ENCODE results near the gene AGPS.

AGPS gene

GRCh38 chr2:177553176-177553884 lies 160.8 kb downstream of the AGPS start:
- TF ChIP-seq CTCF (IDR thresholded peaks at IDR 0.05; ENCODE audit: low read depth, low read length): no peak
- DNase-seq (ENCODE audit: low read depth in 2 of 2): peak; percentile 25 to 45
- H3K4me3 ChIP-seq (replicated peaks in 1 of 2; ENCODE audit: low read depth in 2 of 2, low read length in 2 of 2): peak overlapping the region; percentile 68 to 84

- peak in 1 of 2 donors; percentile 10 for DNase-seq (ENCODE audit: low read depth in 2 of 2)
- TF ChIP-seq CTCF (IDR thresholded peaks at IDR 0.05; ENCODE audit: low read depth, low read length): no peak
These were observed 161.8 kb downstream of the AGPS start for GRCh38 chr2:177554365-177554764.

GRCh38 chr2:177556153-177556552 lies 163.6 kb downstream of the AGPS start:
- DNase-seq (ENCODE audit: low read depth in 2 of 2): no peak
- no peak overlapping the region for H3K4me3 ChIP-seq (replicated peaks in 1 of 2; ENCODE audit: low read depth in 2 of 2, low read length in 2 of 2)
- TF ChIP-seq CTCF (IDR thresholded peaks at IDR 0.05; ENCODE audit: low read depth, low read length): no peak

More at GRCh38 chr2:177554365-177554764, 161.8 kb downstream of the AGPS start:
- no peak overlapping the region for H3K4me3 ChIP-seq (replicated peaks in 1 of 2; ENCODE audit: low read depth in 2 of 2, low read length in 2 of 2)

GRCh38 chr2:177557794-177558193 lies 165.2 kb downstream of the AGPS start:
- no peak for TF ChIP-seq CTCF (IDR thresholded peaks at IDR 0.05; ENCODE audit: low read depth, low read length)
- DNase-seq (ENCODE audit: low read depth in 2 of 2): no peak
- no peak overlapping the region for H3K4me3 ChIP-seq (replicated peaks in 1 of 2; ENCODE audit: low read depth in 2 of 2, low read length in 2 of 2)

- no peak for TF ChIP-seq CTCF (IDR thresholded peaks at IDR 0.05; ENCODE audit: low read depth, low read length)
- DNase-seq (ENCODE audit: low read depth in 2 of 2): no peak
- H3K4me3 ChIP-seq (replicated peaks in 1 of 2; ENCODE audit: low read depth in 2 of 2, low read length in 2 of 2): no peak overlapping the region
These were observed 167.1 kb downstream of the AGPS start for GRCh38 chr2:177559638-177560037.

- no peak for DNase-seq (ENCODE audit: low read depth in 2 of 2)
These were observed 175.8 kb downstream of the AGPS start for GRCh38 chr2:177568390-177568789.

More at GRCh38 chr2:177568390-177568789, 175.8 kb downstream of the AGPS start:
- no peak overlapping the region for H3K4me3 ChIP-seq (replicated peaks in 1 of 2; ENCODE audit: low read depth in 2 of 2, low read length in 2 of 2)
- TF ChIP-seq CTCF (IDR thresholded peaks at IDR 0.05; ENCODE audit: low read depth, low read length): no peak
